ENCODE measurements around the gene ANKRD27.
"Not testable (repeated sequence)": the region's sequence is repeated elsewhere in the genome, so short reads cannot be mapped to it uniquely, and the experiment has no call there.

The ANKRD27 gene

GRCh38 chr19:32598022-32598421, 77.0 kb downstream of the ANKRD27 start:
- DNase-seq = no peak

- DNase-seq = no peak
These were observed 79.5 kb downstream of the ANKRD27 start for GRCh38 chr19:32595491-32595890.

GRCh38 chr19:32594021-32594420, 81.0 kb downstream of the ANKRD27 start:
- no peak for DNase-seq

DNA sequence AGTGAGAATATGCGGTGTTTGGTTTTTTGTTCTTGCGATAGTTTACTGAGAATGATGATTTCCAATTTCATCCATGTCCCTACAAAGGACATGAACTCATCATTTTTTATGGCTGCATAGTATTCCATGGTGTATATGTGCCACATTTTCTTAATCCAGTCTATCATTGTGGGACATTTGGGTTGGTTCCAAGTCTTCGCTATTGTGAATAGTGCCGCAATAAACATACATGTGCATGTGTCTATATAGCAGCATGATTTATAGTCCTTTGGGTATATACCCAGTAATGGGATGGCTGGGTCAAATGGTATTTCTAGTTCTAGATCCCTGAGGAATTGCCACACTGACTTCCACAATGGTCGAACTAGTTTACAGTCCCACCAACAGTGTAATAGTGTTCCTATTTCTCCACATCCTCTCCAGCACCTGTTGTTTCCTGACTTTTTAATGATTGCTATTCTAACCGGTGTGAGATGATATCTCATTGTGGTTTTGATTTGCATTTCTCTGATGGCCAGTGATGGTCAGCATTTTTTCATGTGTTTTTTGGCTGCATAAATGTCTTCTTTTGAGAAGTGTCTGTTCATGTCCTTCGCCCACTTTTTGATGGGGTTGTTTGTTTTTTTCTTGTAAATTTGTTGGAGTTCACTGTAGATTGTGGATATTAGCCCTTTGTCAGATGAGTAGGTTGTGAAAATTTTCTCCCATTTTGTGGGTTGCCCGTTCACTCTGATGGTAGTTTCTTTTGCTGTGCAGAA, 87.1 kb downstream of the ANKRD27 start:
- not testable (repeated sequence) for DNase-seq

DNA sequence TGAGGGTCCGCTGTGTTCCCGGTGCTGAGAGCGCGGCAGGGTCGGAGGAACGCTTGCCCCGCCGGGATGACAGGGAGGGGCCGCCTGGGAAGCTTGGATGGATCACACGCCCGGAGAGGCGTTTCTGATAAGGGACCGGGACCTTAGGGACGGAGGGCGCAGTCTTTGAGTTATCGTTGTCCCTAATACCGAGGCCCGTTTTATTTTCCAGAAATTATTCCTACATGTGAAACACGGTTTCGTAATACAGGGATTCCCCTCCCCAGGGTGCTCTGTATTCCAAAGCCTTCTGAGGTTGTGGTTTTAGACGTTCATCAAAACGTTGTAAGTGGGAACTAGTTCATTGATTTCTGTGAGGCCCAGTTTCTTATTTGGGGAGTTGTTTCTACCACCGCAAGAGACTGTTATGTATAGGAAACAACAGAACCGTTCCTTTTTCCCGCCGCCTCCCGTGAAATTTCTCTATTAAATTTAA, 93.2 kb downstream of the ANKRD27 start:
- DNase-seq = peak; percentile 19

GRCh38 chr19:32580901-32581704, 93.9 kb downstream of the ANKRD27 start, which contains the start of gene PDCD5:
TSS of gene PDCD5 (plus strand) at chr19:32581190. CDS start at chr19:32581262, 72 bp downstream.
- DNase-seq = peak; percentile 97

DNA sequence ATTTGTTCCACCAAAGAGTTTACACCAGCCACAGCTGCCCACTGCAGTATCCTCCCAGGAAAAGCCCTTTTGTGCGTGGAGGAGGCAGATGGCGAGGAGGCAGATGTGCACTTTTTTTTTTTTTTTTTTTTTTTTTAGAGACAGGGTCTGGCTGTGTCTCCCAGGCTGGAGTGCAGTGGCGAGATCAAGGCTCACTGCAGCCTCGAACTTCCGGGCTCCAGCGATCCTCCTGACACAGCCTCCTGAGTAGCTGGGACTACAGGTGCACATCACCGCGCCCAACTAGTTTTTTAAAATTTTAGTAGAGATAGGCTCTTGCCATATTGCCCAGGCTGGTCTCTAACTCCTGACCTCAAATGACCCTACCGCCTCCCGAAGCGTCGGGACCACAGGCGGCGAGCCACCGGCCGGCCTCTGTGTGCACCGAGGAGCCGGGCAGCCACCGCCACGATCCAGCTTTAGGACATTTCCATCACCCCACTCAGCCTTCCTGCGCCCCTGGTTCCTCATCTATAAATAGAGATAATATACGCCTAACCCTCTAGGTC, 94.6 kb downstream of the ANKRD27 start:
- DNase-seq = no peak

DNA sequence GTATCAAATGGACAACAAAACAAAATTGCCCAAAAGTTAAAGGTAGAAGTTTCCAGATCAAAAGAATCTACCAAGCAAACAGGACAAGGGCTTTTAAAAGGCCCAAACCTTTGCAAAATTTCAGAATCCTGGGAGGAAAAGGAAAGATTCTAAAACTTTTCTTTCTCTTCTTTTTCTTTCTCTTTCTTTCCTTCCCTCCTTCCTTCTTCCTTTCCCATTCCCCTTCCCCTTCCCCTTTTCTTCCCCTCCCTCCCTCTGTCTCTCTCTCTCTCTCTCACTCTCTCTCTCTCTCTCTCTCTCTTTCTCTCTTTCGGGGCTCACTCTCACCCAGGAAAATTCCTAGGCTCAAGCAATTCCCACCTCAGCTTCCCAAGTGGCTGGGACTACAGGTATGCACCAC, 98.2 kb downstream of the ANKRD27 start:
- no peak for DNase-seq

DNA sequence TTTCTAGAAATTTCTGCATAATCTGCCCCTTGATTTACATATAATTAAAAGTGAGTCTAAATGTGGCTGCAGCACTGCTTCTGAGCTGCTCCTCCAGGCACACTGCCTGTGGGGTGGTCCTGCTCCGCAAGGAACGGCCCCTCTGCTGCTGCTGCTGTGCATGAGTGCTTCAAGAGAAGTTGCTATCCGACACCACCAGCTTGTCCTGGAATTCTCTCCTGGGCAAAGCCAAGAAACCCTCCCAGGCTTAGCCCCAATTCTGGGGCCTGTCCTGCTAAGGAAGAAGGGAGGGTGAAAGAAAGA, 101.5 kb downstream of the ANKRD27 start:
- no peak for DNase-seq

- not testable (repeated sequence) for DNase-seq
These were observed 102.1 kb downstream of the ANKRD27 start for GRCh38 chr19:32572700-32573491.

- DNase-seq = not testable (repeated sequence)
These were observed 103.4 kb downstream of the ANKRD27 start for GRCh38 chr19:32571471-32572075.

- DNase-seq = peak; percentile 50
These were observed 104.7 kb downstream of the ANKRD27 start for GRCh38 chr19:32570081-32570785.

- no peak for DNase-seq
These were observed 107.5 kb downstream of the ANKRD27 start for GRCh38 chr19:32567486-32567885.

GRCh38 chr19:32566246-32566830, 108.6 kb downstream of the ANKRD27 start:
- no peak for DNase-seq

GRCh38 chr19:32563761-32564160, 111.2 kb downstream of the ANKRD27 start:
- no peak for DNase-seq

GRCh38 chr19:32558607-32559228, 116.3 kb downstream of the ANKRD27 start:
- DNase-seq = no peak

- no peak for DNase-seq
These were observed 119.2 kb downstream of the ANKRD27 start for GRCh38 chr19:32555786-32556185.

DNA sequence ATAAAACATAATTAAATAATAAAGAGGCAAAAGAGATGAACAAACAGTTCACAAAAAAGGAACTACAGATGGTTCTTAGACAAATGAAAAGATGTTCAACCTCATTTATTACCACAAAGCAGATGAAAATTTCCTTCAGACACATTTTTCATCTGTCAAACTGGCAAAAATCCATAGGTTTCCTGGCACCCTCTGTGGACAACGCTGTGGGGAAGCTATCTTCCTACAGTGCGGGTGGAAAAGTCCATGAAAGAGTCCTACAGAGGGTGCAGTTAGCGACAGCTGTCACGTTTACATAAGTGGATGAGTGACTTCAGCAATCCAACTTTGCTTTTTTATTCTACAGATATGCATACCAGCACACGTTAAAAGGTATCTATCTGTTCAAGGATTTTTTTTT, 124.3 kb downstream of the ANKRD27 start:
- DNase-seq = no peak

Measured in activated CD4-positive, alpha-beta T cell treated with anti-CD3 and anti-CD28 coated beads, Interleukin-2, amount 50 U/mL, for 16 hours (primary cell).